Measurements from ENCODE around the gene GRB10. TPM values are rescaled to one million over a fixed set of nuclear protein-coding genes. Genes with fewer than 3 reads are reported as not detected.

The GRB10 gene
- polyA plus RNA-seq, 1 donor: 19.9 TPM

- Histone ChIP-seq H3K4me1 (ENCODE audit: control insufficient read depth, insufficient read depth, low read length) (no peaks in the 10 kb centered on the region), H3K36me3 (ENCODE audit: control insufficient read depth, insufficient read depth, low read length) (peaks cover 2% of the 10 kb centered on the region)
- WGBS (ENCODE audit: insufficient coverage, low lambda C conversion rate): no CpG with 5 or more reads among the region's 4 CpGs
Measured at GRCh38 chr7:50664937-50665336, 117.8 kb downstream of the GRB10 start.

GRCh38 chr7:50664461-50664922 is 118.2 kb downstream of the GRB10 start:
- H3K36me3 ChIP-seq (ENCODE audit: control insufficient read depth, insufficient read depth, low read length): peaks cover 2% of the 10 kb centered on the region
- DNase-seq: no peak
- no CpG with 5 or more reads among the region's 9 CpGs for WGBS (ENCODE audit: insufficient coverage, low lambda C conversion rate)
- no peaks in the 10 kb centered on the region for H3K27me3 ChIP-seq (ENCODE audit: control insufficient read depth, insufficient read depth, low read length)
- H3K9me3 ChIP-seq (ENCODE audit: control insufficient read depth, low read depth, low read length): no peaks in the 10 kb centered on the region
- H3K4me1 ChIP-seq (ENCODE audit: control insufficient read depth, insufficient read depth, low read length): no peaks in the 10 kb centered on the region
- no peak overlapping the region for H3K4me3 ChIP-seq (ENCODE audit: low read length)
- H3K27ac ChIP-seq (ENCODE audit: low read length): no peak overlapping the region

More at GRCh38 chr7:50664937-50665336, 117.8 kb downstream of the GRB10 start:
- H3K4me3 ChIP-seq (ENCODE audit: low read length): no peak overlapping the region
- no peaks in the 10 kb centered on the region for H3K9me3 ChIP-seq (ENCODE audit: control insufficient read depth, low read depth, low read length)
- no peaks in the 10 kb centered on the region for H3K27me3 ChIP-seq (ENCODE audit: control insufficient read depth, insufficient read depth, low read length)
- no peak for DNase-seq
- no peak overlapping the region for H3K27ac ChIP-seq (ENCODE audit: low read length)

GRCh38 chr7:50663396-50664102 is 119.1 kb downstream of the GRB10 start:
- no peak for DNase-seq
- Histone ChIP-seq H3K9me3 (ENCODE audit: control insufficient read depth, low read depth, low read length) (no peaks in the 10 kb centered on the region), H3K4me1 (ENCODE audit: control insufficient read depth, insufficient read depth, low read length) (no peaks in the 10 kb centered on the region), H3K4me3 (ENCODE audit: low read length) (no peak overlapping the region), H3K36me3 (ENCODE audit: control insufficient read depth, insufficient read depth, low read length) (peaks cover 2% of the 10 kb centered on the region), H3K27ac (ENCODE audit: low read length) (no peak overlapping the region), H3K27me3 (ENCODE audit: control insufficient read depth, insufficient read depth, low read length) (no peaks in the 10 kb centered on the region)
- WGBS (ENCODE audit: insufficient coverage, low lambda C conversion rate): no CpG with 5 or more reads among the region's 8 CpGs

- H3K36me3 ChIP-seq (ENCODE audit: control insufficient read depth, insufficient read depth, low read length): peaks cover 2% of the 10 kb centered on the region
- H3K27me3 ChIP-seq (ENCODE audit: control insufficient read depth, insufficient read depth, low read length): no peaks in the 10 kb centered on the region
- no peaks in the 10 kb centered on the region for H3K9me3 ChIP-seq (ENCODE audit: control insufficient read depth, low read depth, low read length)
- H3K4me3 ChIP-seq (ENCODE audit: low read length): no peak overlapping the region
- no peak overlapping the region for H3K27ac ChIP-seq (ENCODE audit: low read length)
- no CpG with 5 or more reads among the region's 2 CpGs for WGBS (ENCODE audit: insufficient coverage, low lambda C conversion rate)
- no peak for DNase-seq
- no peaks in the 10 kb centered on the region for H3K4me1 ChIP-seq (ENCODE audit: control insufficient read depth, insufficient read depth, low read length)
Measured at GRCh38 chr7:50662996-50663395, 119.7 kb downstream of the GRB10 start.

GRCh38 chr7:50662041-50662694 is 120.5 kb downstream of the GRB10 start:
- H3K4me3 ChIP-seq (ENCODE audit: low read length): no peak overlapping the region
- H3K9me3 ChIP-seq (ENCODE audit: control insufficient read depth, low read depth, low read length): no peaks in the 10 kb centered on the region
- H3K4me1 ChIP-seq (ENCODE audit: control insufficient read depth, insufficient read depth, low read length): no peaks in the 10 kb centered on the region
- no peak overlapping the region for H3K27ac ChIP-seq (ENCODE audit: low read length)
- H3K27me3 ChIP-seq (ENCODE audit: control insufficient read depth, insufficient read depth, low read length): no peaks in the 10 kb centered on the region
- no CpG with 5 or more reads among the region's 4 CpGs for WGBS (ENCODE audit: insufficient coverage, low lambda C conversion rate)
- no peak for DNase-seq
- H3K36me3 ChIP-seq (ENCODE audit: control insufficient read depth, insufficient read depth, low read length): peaks cover 2% of the 10 kb centered on the region

- no peak for DNase-seq
- Histone ChIP-seq H3K27ac (ENCODE audit: low read length) (no peak overlapping the region), H3K4me1 (ENCODE audit: control insufficient read depth, insufficient read depth, low read length) (no peaks in the 10 kb centered on the region), H3K36me3 (ENCODE audit: control insufficient read depth, insufficient read depth, low read length) (peaks cover 2% of the 10 kb centered on the region), H3K27me3 (ENCODE audit: control insufficient read depth, insufficient read depth, low read length) (no peaks in the 10 kb centered on the region), H3K4me3 (ENCODE audit: low read length) (no peak overlapping the region), H3K9me3 (ENCODE audit: control insufficient read depth, low read depth, low read length) (no peaks in the 10 kb centered on the region)
- WGBS (ENCODE audit: insufficient coverage, low lambda C conversion rate): no CpG with 5 or more reads among the region's 9 CpGs
Measured at GRCh38 chr7:50661345-50662040, 121.2 kb downstream of the GRB10 start.

GRCh38 chr7:50660830-50661175 is 121.9 kb downstream of the GRB10 start:
- Histone ChIP-seq H3K27me3 (ENCODE audit: control insufficient read depth, insufficient read depth, low read length) (no peaks in the 10 kb centered on the region), H3K36me3 (ENCODE audit: control insufficient read depth, insufficient read depth, low read length) (peaks cover 2% of the 10 kb centered on the region), H3K9me3 (ENCODE audit: control insufficient read depth, low read depth, low read length) (no peaks in the 10 kb centered on the region), H3K27ac (ENCODE audit: low read length) (no peak overlapping the region), H3K4me1 (ENCODE audit: control insufficient read depth, insufficient read depth, low read length) (no peaks in the 10 kb centered on the region), H3K4me3 (ENCODE audit: low read length) (no peak overlapping the region)
- no peak for DNase-seq
- no CpG with 5 or more reads among the region's 5 CpGs for WGBS (ENCODE audit: insufficient coverage, low lambda C conversion rate)

GRCh38 chr7:50660040-50660829 is 122.5 kb downstream of the GRB10 start:
- Histone ChIP-seq H3K27ac (ENCODE audit: low read length) (no peak overlapping the region), H3K4me3 (ENCODE audit: low read length) (no peak overlapping the region), H3K27me3 (ENCODE audit: control insufficient read depth, insufficient read depth, low read length) (no peaks in the 10 kb centered on the region), H3K4me1 (ENCODE audit: control insufficient read depth, insufficient read depth, low read length) (no peaks in the 10 kb centered on the region), H3K9me3 (ENCODE audit: control insufficient read depth, low read depth, low read length) (no peaks in the 10 kb centered on the region), H3K36me3 (ENCODE audit: control insufficient read depth, insufficient read depth, low read length) (peaks cover 2% of the 10 kb centered on the region)
- no peak for DNase-seq
- WGBS (ENCODE audit: insufficient coverage, low lambda C conversion rate): no CpG with 5 or more reads among the region's 30 CpGs

GRCh38 chr7:50659329-50659965 is 123.2 kb downstream of the GRB10 start:
- no peak for DNase-seq
- H3K4me1 ChIP-seq (ENCODE audit: control insufficient read depth, insufficient read depth, low read length): no peaks in the 10 kb centered on the region
- H3K9me3 ChIP-seq (ENCODE audit: control insufficient read depth, low read depth, low read length): no peaks in the 10 kb centered on the region
- H3K4me3 ChIP-seq (ENCODE audit: low read length): no peak overlapping the region
- WGBS (ENCODE audit: insufficient coverage, low lambda C conversion rate): no CpG with 5 or more reads among the region's 17 CpGs
- H3K27me3 ChIP-seq (ENCODE audit: control insufficient read depth, insufficient read depth, low read length): no peaks in the 10 kb centered on the region
- H3K36me3 ChIP-seq (ENCODE audit: control insufficient read depth, insufficient read depth, low read length): peaks cover 2% of the 10 kb centered on the region
- no peak overlapping the region for H3K27ac ChIP-seq (ENCODE audit: low read length)

- no peaks in the 10 kb centered on the region for H3K4me1 ChIP-seq (ENCODE audit: control insufficient read depth, insufficient read depth, low read length)
Measured at GRCh38 chr7:50658696-50659095, 124.0 kb downstream of the GRB10 start.

More at GRCh38 chr7:50658696-50659095, 124.0 kb downstream of the GRB10 start:
- no peak for DNase-seq
- no peaks in the 10 kb centered on the region for H3K9me3 ChIP-seq (ENCODE audit: control insufficient read depth, low read depth, low read length)
- H3K4me3 ChIP-seq (ENCODE audit: low read length): no peak overlapping the region
- peaks cover 2% of the 10 kb centered on the region for H3K36me3 ChIP-seq (ENCODE audit: control insufficient read depth, insufficient read depth, low read length)
- 90% methylated on average over 2 of the region's 11 CpGs for WGBS (ENCODE audit: insufficient coverage, low lambda C conversion rate)
- H3K27ac ChIP-seq (ENCODE audit: low read length): no peak overlapping the region
- no peaks in the 10 kb centered on the region for H3K27me3 ChIP-seq (ENCODE audit: control insufficient read depth, insufficient read depth, low read length)
